ENCODE data around the gene FYB1.

- no peak for TF ChIP-seq POLR2A (IDR thresholded peaks at IDR 0.05; ENCODE audit: low read depth, low read length)
- no peak for TF ChIP-seq RCOR1 (IDR thresholded peaks at IDR 0.05; ENCODE audit: insufficient replicate concordance, low read length)
- no peak for TF ChIP-seq CTCF (conservative IDR thresholded peaks at IDR 0.05; ENCODE audit: low read depth, low read length)
- TF ChIP-seq CEBPB (IDR thresholded peaks at IDR 0.05; ENCODE audit: low read depth, low read length) = no peak
Measured at GRCh38 chr5:39073767-39074016, 145.7 kb downstream of the FYB1 start.
